Measurements from ENCODE around the gene GNAT3.

DNA sequence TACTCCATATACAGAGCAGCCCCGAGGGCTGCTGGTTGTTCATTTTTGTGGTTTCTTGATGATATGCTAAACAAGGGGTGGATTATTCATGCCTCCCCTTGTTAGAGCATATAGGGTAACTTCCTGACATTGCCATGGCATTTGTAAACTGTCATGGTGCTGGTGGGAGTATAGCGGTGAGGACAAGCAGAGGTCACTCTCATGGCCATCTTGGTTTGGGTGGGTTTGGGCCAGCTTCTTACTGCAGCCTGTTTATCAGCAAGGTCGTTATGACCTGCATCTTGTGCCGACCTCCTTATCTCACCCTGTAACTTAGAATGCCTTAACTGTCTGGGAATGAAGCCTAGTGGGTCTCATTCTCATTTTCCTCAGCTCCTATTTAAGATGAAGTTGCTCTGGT lies 31.3 kb downstream of the GNAT3 start:
- TF ChIP-seq CTCF (IDR thresholded peaks at IDR 0.05 in 2 of 3, conservative IDR thresholded peaks at IDR 0.05 in 1 of 3; ENCODE audit: borderline replicate concordance in 1 of 3, insufficient read depth in 1 of 3, low read depth in 2 of 3, low read length in 2 of 3) (no peak), POLR2A (IDR thresholded peaks at IDR 0.05; ENCODE audit: borderline replicate concordance, extremely low read depth, insufficient read depth, insufficient read length) (no peak), SP1 (IDR thresholded peaks at IDR 0.05; ENCODE audit: low read depth) (no peak), POLR2AphosphoS5 (IDR thresholded peaks at IDR 0.05; ENCODE audit: low read depth, low read length) (no peak)
- TF ChIP-seq, protein P1, sequence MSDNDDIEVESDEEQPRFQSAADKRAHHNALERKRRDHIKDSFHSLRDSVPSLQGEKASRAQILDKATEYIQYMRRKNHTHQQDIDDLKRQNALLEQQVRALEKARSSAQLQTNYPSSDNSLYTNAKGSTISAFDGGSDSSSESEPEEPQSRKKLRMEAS (IDR thresholded peaks at IDR 0.05): no peak

Measured in HCT116 (cell line).